ENCODE measurements around the gene FBLN2. TPM values are rescaled to one million over a fixed set of nuclear protein-coding genes. Genes with fewer than 3 reads are reported as not detected.

The FBLN2 gene
- total and polyA plus RNA-seq, 2 of the 4 experiments (the other 2 are of a cell fraction): 11.8 to 60.8 TPM

- TF ChIP-seq MAFK (IDR thresholded peaks at IDR 0.05; ENCODE audit: low read depth, low read length): no peak
- TF ChIP-seq BHLHE40 (IDR thresholded peaks at IDR 0.05; ENCODE audit: low read depth, low read length): no peak
- no peak for TF ChIP-seq MXI1 (IDR thresholded peaks at IDR 0.05; ENCODE audit: borderline replicate concordance, low read depth, low read length)
- no peak for TF ChIP-seq CHD1 (IDR thresholded peaks at IDR 0.05; ENCODE audit: low read depth, low read length)
- no peak for TF ChIP-seq FOS (IDR thresholded peaks at IDR 0.05; ENCODE audit: low read depth, low read length)
- TF ChIP-seq, protein P1, sequence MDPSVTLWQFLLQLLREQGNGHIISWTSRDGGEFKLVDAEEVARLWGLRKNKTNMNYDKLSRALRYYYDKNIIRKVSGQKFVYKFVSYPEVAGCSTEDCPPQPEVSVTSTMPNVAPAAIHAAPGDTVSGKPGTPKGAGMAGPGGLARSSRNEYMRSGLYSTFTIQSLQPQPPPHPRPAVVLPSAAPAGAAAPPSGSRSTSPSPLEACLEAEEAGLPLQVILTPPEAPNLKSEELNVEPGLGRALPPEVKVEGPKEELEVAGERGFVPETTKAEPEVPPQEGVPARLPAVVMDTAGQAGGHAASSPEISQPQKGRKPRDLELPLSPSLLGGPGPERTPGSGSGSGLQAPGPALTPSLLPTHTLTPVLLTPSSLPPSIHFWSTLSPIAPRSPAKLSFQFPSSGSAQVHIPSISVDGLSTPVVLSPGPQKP (IDR thresholded peaks at IDR 0.05; ENCODE audit: borderline replicate concordance, low read depth, low read length): no peak
- no peak for TF ChIP-seq POLR2A (IDR thresholded peaks at IDR 0.05; ENCODE audit: low read depth, low read length)
- no peak for TF ChIP-seq MAZ (IDR thresholded peaks at IDR 0.05; ENCODE audit: borderline replicate concordance, low read depth, low read length)
- no peak for TF ChIP-seq SMC3 (IDR thresholded peaks at IDR 0.05; ENCODE audit: low read depth, low read length)
- TF ChIP-seq CTCF (conservative IDR thresholded peaks at IDR 0.05; ENCODE audit: low read depth, low read length): no peak
- no peak for TF ChIP-seq NFE2L2 (IDR thresholded peaks at IDR 0.05; ENCODE audit: low read depth, low read length)
- no peak for TF ChIP-seq RFX5 (IDR thresholded peaks at IDR 0.05; ENCODE audit: low read depth, low read length)
- TF ChIP-seq CEBPB (IDR thresholded peaks at IDR 0.05; ENCODE audit: low read depth, low read length): no peak
- TF ChIP-seq USF2 (IDR thresholded peaks at IDR 0.05; ENCODE audit: low read depth, low read length): no peak
- TF ChIP-seq RAD21 (IDR thresholded peaks at IDR 0.05; ENCODE audit: low read length): no peak
- H3K27me3 ChIP-seq (ENCODE audit: control insufficient read depth, insufficient read depth, low read length): peaks cover 9% of the 10 kb centered on the region
- H4K91ac ChIP-seq (ENCODE audit: insufficient read depth, low read depth, low read length): no peak overlapping the region
- H2AK5ac ChIP-seq (ENCODE audit: low read depth, low read length): no peak overlapping the region
- no peak overlapping the region for H2BK15ac ChIP-seq (ENCODE audit: low read depth, low read length)
- H3K56ac ChIP-seq (ENCODE audit: extremely low read depth, insufficient read depth, low read length): no peak overlapping the region
- H3K4me1 ChIP-seq (ENCODE audit: control insufficient read depth, insufficient read depth, low read length): no peaks in the 10 kb centered on the region
- ChIA-PET CTCF (no interaction called here), POLR2A (ENCODE audit: unreplicated experiment) (no interaction called here)
- H3K18ac ChIP-seq (ENCODE audit: low read depth, low read length): no peak overlapping the region
- no peak overlapping the region for H2AFZ ChIP-seq (replicated peaks; ENCODE audit: low read length, poor library complexity)
- intact Hi-C loops (cut with micrococcal nuclease) (no loop called here), dilution Hi-C loops (cut with HindIII; ENCODE audit: low sequenced_read_pairs, unreplicated experiment) (no loop called here), in situ Hi-C loops (cut with MboI; ENCODE audit: low sequenced_read_pairs) (no loop called here)
- H3K4me3 ChIP-seq (ENCODE audit: insufficient read depth, low read depth, low read length): no peak overlapping the region
- H4K8ac ChIP-seq (ENCODE audit: low read depth in 2 of 2, low read length in 2 of 2): no peak overlapping the region
- no peak for ATAC-seq (ENCODE audit: low read depth)
- H4K20me1 ChIP-seq (ENCODE audit: insufficient read depth, low read length): no peaks in the 10 kb centered on the region
- H3K9ac ChIP-seq (ENCODE audit: low read depth, low read length): no peak overlapping the region
- no TSS peak for BruUV-seq (replicated peaks)
- WGBS, 2 experiments (ENCODE audit: extremely low coverage in 2 of 2, insufficient read length in 1 of 2): no CpG with 5 or more reads among the region's 10 CpGs
- no peak overlapping the region for H3K27ac ChIP-seq (ENCODE audit: insufficient read depth, low read length)
- no peak overlapping the region for H4K5ac ChIP-seq (ENCODE audit: low read depth, low read length)
- no peak overlapping the region for H3K23ac ChIP-seq (ENCODE audit: low read depth, low read length)
- no peaks in the 10 kb centered on the region for H3K79me1 ChIP-seq (ENCODE audit: low read depth in 1 of 2, low read length in 2 of 2)
- no peak for DNase-seq
- H3K9me3 ChIP-seq (ENCODE audit: control insufficient read depth, insufficient read depth, low read length): no peaks in the 10 kb centered on the region
- H2AK9ac ChIP-seq (replicated peaks; ENCODE audit: low read depth, low read length, poor library complexity): no peak overlapping the region
- no peak overlapping the region for H2BK120ac ChIP-seq (ENCODE audit: low read depth, low read length)
- H2BK5ac ChIP-seq (ENCODE audit: low read depth, low read length, poor library complexity, severe bottlenecking): no peak overlapping the region
- no peak overlapping the region for H2BK20ac ChIP-seq (ENCODE audit: low read depth, low read length)
- no peaks in the 10 kb centered on the region for H3K36me3 ChIP-seq (ENCODE audit: control insufficient read depth, insufficient read depth, low read length)
- no peak overlapping the region for H3K4me2 ChIP-seq (ENCODE audit: low read depth, low read length)
- H3K4ac ChIP-seq (ENCODE audit: low read depth, low read length): no peak overlapping the region
- H3K9me1 ChIP-seq (ENCODE audit: insufficient read depth, low read length): no peaks in the 10 kb centered on the region
- H3K14ac ChIP-seq (replicated peaks; ENCODE audit: low read depth, low read length): no peak overlapping the region
These were observed 137.6 kb downstream of the FBLN2 start for GRCh38 chr3:13686367-13687160.

All from IMR-90 (cell line).